ENCODE data around the gene RSU1.
A peak's percentile ranks its signal among the peaks of the same experiment; 100 is the strongest.

RSU1 gene

GRCh38 chr10:16728266-16728665, 89.0 kb downstream of the RSU1 start:
- no peak for DNase-seq (ENCODE audit: low read depth)
- no peak for TF ChIP-seq CTCF (IDR thresholded peaks at IDR 0.05; ENCODE audit: low read depth, low read length, missing control alignments)
- in situ Hi-C loops (cut with HindIII; ENCODE audit: low sequenced_read_pairs): no loop called here

GRCh38 chr10:16727666-16728065, 89.6 kb downstream of the RSU1 start:
- in situ Hi-C loops (cut with HindIII; ENCODE audit: low sequenced_read_pairs): no loop called here
- H3K4me3 ChIP-seq (ENCODE audit: low read depth, low read length): no peak overlapping the region

More at GRCh38 chr10:16728266-16728665, 89.0 kb downstream of the RSU1 start:
- no peak overlapping the region for H3K4me3 ChIP-seq (ENCODE audit: low read depth, low read length)

GRCh38 chr10:16724509-16724908, 92.7 kb downstream of the RSU1 start:
- no peak for DNase-seq (ENCODE audit: low read depth)
- in situ Hi-C loops (cut with HindIII; ENCODE audit: low sequenced_read_pairs): no loop called here
- no peak for TF ChIP-seq CTCF (IDR thresholded peaks at IDR 0.05; ENCODE audit: low read depth, low read length, missing control alignments)

More at GRCh38 chr10:16727666-16728065, 89.6 kb downstream of the RSU1 start:
- no peak for TF ChIP-seq CTCF (IDR thresholded peaks at IDR 0.05; ENCODE audit: low read depth, low read length, missing control alignments)
- DNase-seq (ENCODE audit: low read depth): no peak

GRCh38 chr10:16720812-16721211, 96.4 kb downstream of the RSU1 start:
- in situ Hi-C loops (cut with HindIII; ENCODE audit: low sequenced_read_pairs): no loop called here
- no peak for DNase-seq (ENCODE audit: low read depth)
- H3K4me3 ChIP-seq (ENCODE audit: low read depth, low read length): no peak overlapping the region
- no peak for TF ChIP-seq CTCF (IDR thresholded peaks at IDR 0.05; ENCODE audit: low read depth, low read length, missing control alignments)

More at GRCh38 chr10:16724509-16724908, 92.7 kb downstream of the RSU1 start:
- no peak overlapping the region for H3K4me3 ChIP-seq (ENCODE audit: low read depth, low read length)

- in situ Hi-C loops (cut with HindIII; ENCODE audit: low sequenced_read_pairs): no loop called here
- TF ChIP-seq CTCF (IDR thresholded peaks at IDR 0.05; ENCODE audit: low read depth, low read length, missing control alignments): no peak
- peak; percentile 15 for DNase-seq (ENCODE audit: low read depth)
- H3K4me3 ChIP-seq (ENCODE audit: low read depth, low read length): no peak overlapping the region
These were observed 99.4 kb downstream of the RSU1 start for GRCh38 chr10:16717622-16718395.

- in situ Hi-C loops (cut with HindIII; ENCODE audit: low sequenced_read_pairs): no loop called here
- no peak overlapping the region for H3K4me3 ChIP-seq (ENCODE audit: low read depth, low read length)
- no peak for DNase-seq (ENCODE audit: low read depth)
- TF ChIP-seq CTCF (IDR thresholded peaks at IDR 0.05; ENCODE audit: low read depth, low read length, missing control alignments): no peak
These were observed 101.2 kb downstream of the RSU1 start for GRCh38 chr10:16716051-16716450.

All from astrocyte of the cerebellum (primary cell).